Vagina (tissue), 2 donors: ENCODE measurements around the gene GNS.

Source experiments
- POLR2A ChIP-seq, 2 donors: fragments of 450-650 bp; IDR thresholded peaks; one replicate each; pipeline ENCODE4 v1.6.1; 2017; ENCODE audit warnings: antibody characterized with exemption in 2 of 2, mild to moderate bottlenecking in 2 of 2, moderate library complexity in 2 of 2
- POLR2AphosphoS5 ChIP-seq, 2 donors: sonication (generic); formaldehyde crosslinking; IDR thresholded peaks; one replicate each; pipeline ENCODE4 v1.9.0; 2017; ENCODE audit warnings: antibody characterized with exemption in 2 of 2, mild to moderate bottlenecking in 2 of 2, low read depth in 1 of 2; ENCODE audit not compliant: insufficient read depth in 1 of 2
- TF ChIP-seq, protein P1 (sequence below), 3 experiments: fragments of 450-650 bp in 2 of 3; fragments of 200-600 bp in 1 of 3; sonication (generic) in 1 of 3; IDR thresholded peaks; one replicate each; pipeline ENCODE4 v1.5.1; 2017 to 2019; ENCODE audit warnings: antibody characterized with exemption in 3 of 3, mild to moderate bottlenecking in 2 of 3, moderate library complexity in 2 of 3

DNA sequence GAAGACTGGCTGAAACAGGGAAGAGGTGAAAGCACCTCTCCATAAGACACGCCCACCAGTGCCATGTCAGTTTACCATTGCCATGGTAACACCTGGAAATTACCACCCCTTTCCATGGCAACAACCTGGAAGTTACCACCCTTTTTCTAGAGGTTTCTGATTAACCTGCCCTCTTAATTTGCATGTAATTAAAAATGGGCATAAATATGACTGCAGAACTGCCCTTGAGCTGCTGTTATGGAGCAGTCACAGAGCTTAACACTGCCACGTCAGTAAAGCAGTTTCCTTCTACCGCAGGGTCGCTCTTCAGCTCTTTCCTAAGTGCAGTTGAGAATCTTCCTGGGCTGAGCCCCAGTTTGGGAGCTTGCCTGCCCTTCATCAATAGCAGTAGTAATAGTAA lies 93.7 kb downstream of the GNS start:
- TF ChIP-seq, protein P1, sequence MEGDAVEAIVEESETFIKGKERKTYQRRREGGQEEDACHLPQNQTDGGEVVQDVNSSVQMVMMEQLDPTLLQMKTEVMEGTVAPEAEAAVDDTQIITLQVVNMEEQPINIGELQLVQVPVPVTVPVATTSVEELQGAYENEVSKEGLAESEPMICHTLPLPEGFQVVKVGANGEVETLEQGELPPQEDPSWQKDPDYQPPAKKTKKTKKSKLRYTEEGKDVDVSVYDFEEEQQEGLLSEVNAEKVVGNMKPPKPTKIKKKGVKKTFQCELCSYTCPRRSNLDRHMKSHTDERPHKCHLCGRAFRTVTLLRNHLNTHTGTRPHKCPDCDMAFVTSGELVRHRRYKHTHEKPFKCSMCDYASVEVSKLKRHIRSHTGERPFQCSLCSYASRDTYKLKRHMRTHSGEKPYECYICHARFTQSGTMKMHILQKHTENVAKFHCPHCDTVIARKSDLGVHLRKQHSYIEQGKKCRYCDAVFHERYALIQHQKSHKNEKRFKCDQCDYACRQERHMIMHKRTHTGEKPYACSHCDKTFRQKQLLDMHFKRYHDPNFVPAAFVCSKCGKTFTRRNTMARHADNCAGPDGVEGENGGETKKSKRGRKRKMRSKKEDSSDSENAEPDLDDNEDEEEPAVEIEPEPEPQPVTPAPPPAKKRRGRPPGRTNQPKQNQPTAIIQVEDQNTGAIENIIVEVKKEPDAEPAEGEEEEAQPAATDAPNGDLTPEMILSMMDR (IDR thresholded peaks at IDR 0.05) = no peak
- TF ChIP-seq POLR2A (IDR thresholded peaks at IDR 0.05) (no peak), POLR2AphosphoS5 (IDR thresholded peaks at IDR 0.05; ENCODE audit: insufficient read depth in 1 of 2, low read depth in 1 of 2) (no peak)
